GM12864 (cell line): Measurements from ENCODE around the gene SIX5.
A peak's percentile ranks its signal among the peaks of the same experiment; 100 is the strongest.
"Not testable (repeated sequence)": the region's sequence is repeated elsewhere in the genome, so short reads cannot be mapped to it uniquely, and the experiment has no call there.

Experiments
- DNase-seq: peaks from one replicate; pipeline ENCODE4 v3.0.0-alpha.2; 2011; ENCODE audit warnings: low read depth
- H3K4me3 ChIP-seq: 2 replicates; pipeline ENCODE4 v1.5.1; 2011; ENCODE audit warnings: mild to moderate bottlenecking, low read depth, low read length, control low read depth
- TF ChIP-seq, protein P1 (sequence below): IDR thresholded peaks from 2 replicates; pipeline ENCODE4 v1.5.1; 2011; ENCODE audit warnings: low read depth, mild to moderate bottlenecking, moderate library complexity, low read length, control low read depth, inconsistent platforms; ENCODE audit errors: missing control alignments

Gene SIX5

DNA sequence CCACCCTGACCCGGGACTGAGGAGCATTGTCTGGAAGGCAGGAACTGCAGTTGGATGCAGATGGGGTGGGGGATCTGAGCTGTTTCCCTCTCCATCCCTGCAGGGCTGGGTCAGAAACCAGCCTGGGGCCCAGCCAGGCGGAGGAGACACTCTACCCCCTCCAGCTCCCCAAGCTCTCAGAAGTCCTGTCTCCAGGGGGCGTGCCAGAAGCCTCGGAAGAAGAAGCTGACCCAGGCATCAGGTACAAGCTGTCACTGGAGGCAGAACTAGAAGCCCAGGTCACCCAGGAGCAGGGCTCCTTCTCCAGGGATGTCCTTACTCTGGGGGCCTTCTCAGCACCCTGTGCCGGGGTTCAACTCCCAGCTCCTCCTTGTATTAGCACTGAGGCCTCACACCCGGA, 15.5 kb downstream of the SIX5 start:
- H3K4me3 ChIP-seq, result no peak overlapping the region
- no peak for DNase-seq
- TF ChIP-seq, protein P1, sequence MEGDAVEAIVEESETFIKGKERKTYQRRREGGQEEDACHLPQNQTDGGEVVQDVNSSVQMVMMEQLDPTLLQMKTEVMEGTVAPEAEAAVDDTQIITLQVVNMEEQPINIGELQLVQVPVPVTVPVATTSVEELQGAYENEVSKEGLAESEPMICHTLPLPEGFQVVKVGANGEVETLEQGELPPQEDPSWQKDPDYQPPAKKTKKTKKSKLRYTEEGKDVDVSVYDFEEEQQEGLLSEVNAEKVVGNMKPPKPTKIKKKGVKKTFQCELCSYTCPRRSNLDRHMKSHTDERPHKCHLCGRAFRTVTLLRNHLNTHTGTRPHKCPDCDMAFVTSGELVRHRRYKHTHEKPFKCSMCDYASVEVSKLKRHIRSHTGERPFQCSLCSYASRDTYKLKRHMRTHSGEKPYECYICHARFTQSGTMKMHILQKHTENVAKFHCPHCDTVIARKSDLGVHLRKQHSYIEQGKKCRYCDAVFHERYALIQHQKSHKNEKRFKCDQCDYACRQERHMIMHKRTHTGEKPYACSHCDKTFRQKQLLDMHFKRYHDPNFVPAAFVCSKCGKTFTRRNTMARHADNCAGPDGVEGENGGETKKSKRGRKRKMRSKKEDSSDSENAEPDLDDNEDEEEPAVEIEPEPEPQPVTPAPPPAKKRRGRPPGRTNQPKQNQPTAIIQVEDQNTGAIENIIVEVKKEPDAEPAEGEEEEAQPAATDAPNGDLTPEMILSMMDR, result peak; percentile 15

GRCh38 chr19:45752639-45753038, 16.4 kb downstream of the SIX5 start:
- TF ChIP-seq, protein P1, result no peak
- no peak for DNase-seq
- no peak overlapping the region for H3K4me3 ChIP-seq

GRCh38 chr19:45751483-45751882, 17.6 kb downstream of the SIX5 start:
- not testable (repeated sequence) for DNase-seq, H3K4me3 ChIP-seq

GRCh38 chr19:45747513-45747912, 21.5 kb downstream of the SIX5 start:
- TF ChIP-seq, protein P1, result no peak
- H3K4me3 ChIP-seq, result no peak overlapping the region
- no peak for DNase-seq

DNA sequence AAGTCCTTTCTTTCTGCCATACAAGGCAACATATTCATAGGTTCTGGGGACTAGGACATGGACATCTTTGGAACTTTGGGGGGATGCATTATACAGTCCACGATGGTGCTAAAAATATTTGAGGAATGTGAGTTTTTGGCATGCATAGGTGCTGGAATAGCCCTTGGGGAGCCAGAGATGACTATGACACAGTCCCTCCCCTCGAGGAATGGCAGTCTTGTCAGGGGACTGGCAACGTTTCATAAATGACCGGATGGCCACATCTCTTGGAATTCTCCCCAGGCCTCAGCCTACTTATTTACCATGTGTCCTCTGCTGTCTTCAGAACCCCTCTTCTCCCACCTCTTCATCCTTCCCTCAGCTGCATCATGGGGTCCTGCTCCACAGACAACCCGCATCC, 22.2 kb downstream of the SIX5 start:
- DNase-seq, result no peak
- TF ChIP-seq, protein P1, result no peak
- H3K4me3 ChIP-seq, result no peak overlapping the region

DNA sequence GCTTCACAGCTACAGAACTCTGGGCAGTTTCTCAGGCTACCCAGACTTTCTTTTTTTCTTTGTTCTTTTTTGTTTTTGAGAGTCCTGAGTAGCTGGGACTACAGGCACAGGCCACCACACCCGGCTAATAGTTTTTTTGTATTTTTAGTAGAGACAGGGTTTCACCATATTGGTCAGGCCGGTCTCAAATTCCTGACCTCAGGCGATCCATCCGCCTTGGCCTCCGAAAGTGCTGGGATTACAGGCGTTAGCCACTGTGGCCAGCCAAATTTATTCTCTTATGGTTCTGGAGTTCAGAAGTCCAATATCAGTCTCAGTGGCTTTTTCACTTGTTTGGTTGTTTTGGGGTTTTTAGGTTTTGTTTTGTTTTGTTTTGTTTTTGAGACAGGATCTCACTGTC, 23.4 kb downstream of the SIX5 start:
- TF ChIP-seq, protein P1, result no peak
- DNase-seq, result no peak
- no peak overlapping the region for H3K4me3 ChIP-seq

DNA sequence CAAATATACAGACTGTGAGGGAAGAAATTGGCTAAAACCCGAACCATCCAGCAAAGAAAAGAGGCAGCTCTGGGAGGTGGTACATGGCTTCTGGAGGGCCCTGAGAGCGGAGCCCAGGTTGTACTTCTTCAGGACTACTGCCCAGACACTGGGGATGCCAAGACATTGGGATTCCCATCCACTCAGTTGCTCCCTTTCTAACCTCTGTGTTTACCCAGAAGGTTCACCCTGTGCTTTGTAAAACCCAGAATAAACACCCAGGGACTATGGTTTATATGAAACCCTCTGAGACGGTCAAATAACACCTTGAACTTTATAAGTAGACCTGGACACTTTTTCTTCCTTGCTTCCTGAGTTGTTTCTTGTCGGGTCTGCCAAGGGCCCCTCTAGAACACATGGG, 26.1 kb downstream of the SIX5 start:
- TF ChIP-seq, protein P1, result no peak
- no peak for DNase-seq

More for the DNA sequence above, 26.1 kb downstream of the SIX5 start:
- H3K4me3 ChIP-seq, result no peak overlapping the region
